CD14-positive monocyte (primary cell): ENCODE measurements around the gene BLOC1S1. TPM values are rescaled to one million over a fixed set of nuclear protein-coding genes. Genes with fewer than 3 reads are reported as not detected.

ENCODE experiments used
- DNase-seq, 3 donors: peaks; one replicate each; pipeline ENCODE4 v3.0.0-alpha.2; 2011 to 2022
- H2AFZ ChIP-seq: 2 replicates; pipeline ENCODE4 v1.6.0; 2012; ENCODE audit warnings: mild to moderate bottlenecking, low read depth, low read length, inconsistent platforms; ENCODE audit not compliant: insufficient read depth, poor library complexity, severe bottlenecking
- H3K27ac ChIP-seq, 2 donors: 1 replicate in 1 of 2; 2 replicates in 1 of 2; pipeline ENCODE4 v1.5.1; 2012 to 2013; ENCODE audit warnings: low read length in 2 of 2, control low read depth in 1 of 2, inconsistent platforms in 1 of 2, low read depth in 1 of 2, mild to moderate bottlenecking in 1 of 2
- H3K27me3 ChIP-seq, 2 donors: one replicate each; pipeline versions ENCODE4 v1.6.0 to v1.6.1; 2011 to 2013; ENCODE audit warnings: low read length in 2 of 2; ENCODE audit not compliant: control insufficient read depth in 2 of 2, insufficient read depth in 2 of 2
- H3K36me3 ChIP-seq, 2 donors: replicated peaks in 1 of 2; 1 replicate in 1 of 2; 2 replicates in 1 of 2; pipeline versions ENCODE4 v1.5.1 to v1.6.1; 2012 to 2013; ENCODE audit warnings: low read length in 2 of 2, control low read depth in 1 of 2, inconsistent platforms in 1 of 2, mild to moderate bottlenecking in 1 of 2; ENCODE audit not compliant: insufficient read depth in 2 of 2, control insufficient read depth in 1 of 2
- H3K4me1 ChIP-seq, 2 donors: 1 replicate in 1 of 2; 2 replicates in 1 of 2; pipeline versions ENCODE4 v1.5.1 to v1.6.1; 2012 to 2013; ENCODE audit warnings: low read length in 2 of 2, control low read depth in 1 of 2, inconsistent platforms in 1 of 2, mild to moderate bottlenecking in 1 of 2, moderate library complexity in 1 of 2; ENCODE audit not compliant: insufficient read depth in 2 of 2, control insufficient read depth in 1 of 2
- H3K4me2 ChIP-seq: replicated peaks from 2 replicates; pipeline ENCODE3; 2012; ENCODE audit warnings: low read length, moderate library complexity, mild to moderate bottlenecking; ENCODE audit not compliant: poor library complexity, severe bottlenecking; ENCODE audit errors: extremely low read depth
- H3K4me3 ChIP-seq, 3 experiments: fragments of 200-600 bp in 1 of 3; sonication (generic) in 1 of 3; replicated peaks in 1 of 3; 1 replicate in 2 of 3; 2 replicates in 1 of 3; pipeline ENCODE4 v1.5.1; 2011 to 2013; ENCODE audit warnings: low read length in 3 of 3, mild to moderate bottlenecking in 3 of 3, control low read depth in 2 of 3, low read depth in 2 of 3, inconsistent platforms in 1 of 3, moderate library complexity in 1 of 3
- H3K79me2 ChIP-seq: 2 replicates; pipeline ENCODE4 v1.6.0; 2012; ENCODE audit warnings: mild to moderate bottlenecking, control low read depth, inconsistent platforms, low read length, moderate library complexity; ENCODE audit not compliant: insufficient read depth
- H3K9ac ChIP-seq: 2 replicates; pipeline ENCODE4 v1.6.0; 2017; ENCODE audit warnings: low read length, mild to moderate bottlenecking; ENCODE audit not compliant: insufficient read depth, poor library complexity, severe bottlenecking
- H3K9me3 ChIP-seq, 2 donors: replicated peaks in 1 of 2; 1 replicate in 1 of 2; 2 replicates in 1 of 2; pipeline versions ENCODE4 v1.5.1 to v1.6.1; 2012 to 2013; ENCODE audit warnings: low read length in 2 of 2, control low read depth in 1 of 2; ENCODE audit not compliant: control insufficient read depth in 1 of 2, insufficient read depth in 1 of 2
- H4K20me1 ChIP-seq: 2 replicates; pipeline ENCODE4 v1.6.0; 2012; ENCODE audit warnings: mild to moderate bottlenecking, low read length, control low read depth, moderate library complexity; ENCODE audit not compliant: insufficient read depth
- H3K27ac Mint-ChIP-seq, 7 donors: one replicate each; pipeline ENCODE4 v1.8.0; 2020; ENCODE audit warnings: mild to moderate bottlenecking in 7 of 7, mixed read lengths in 7 of 7, moderate library complexity in 6 of 7, inconsistent platforms in 2 of 7
- H3K27me3 Mint-ChIP-seq, 3 donors: one replicate each; pipeline ENCODE4 v1.8.0; 2021 to 2022; ENCODE audit warnings: low read depth in 3 of 3, mild to moderate bottlenecking in 3 of 3, mixed read lengths in 3 of 3, moderate library complexity in 3 of 3, inconsistent platforms in 1 of 3
- H3K36me3 Mint-ChIP-seq, 2 donors: one replicate each; pipeline ENCODE4 v1.8.0; 2020; ENCODE audit warnings: mixed read lengths in 2 of 2, inconsistent platforms in 1 of 2, mild to moderate bottlenecking in 1 of 2
- H3K4me1 Mint-ChIP-seq: one replicate; pipeline ENCODE4 v1.8.0; 2020; ENCODE audit warnings: mild to moderate bottlenecking, mixed read lengths
- H3K4me3 Mint-ChIP-seq, 2 donors: one replicate each; pipeline ENCODE4 v1.8.0; 2020; ENCODE audit warnings: mild to moderate bottlenecking in 2 of 2, mixed read lengths in 2 of 2, moderate library complexity in 1 of 2
- H3K9me3 Mint-ChIP-seq, 7 donors: one replicate each; pipeline ENCODE4 v1.8.0; 2020 to 2022; ENCODE audit warnings: mixed read lengths in 7 of 7, mild to moderate bottlenecking in 6 of 7, moderate library complexity in 6 of 7, inconsistent platforms in 2 of 7
- CTCF ChIP-seq: fragments of 200-600 bp; IDR thresholded peaks from one replicate; pipeline ENCODE4 v1.8.0; 2022; ENCODE audit warnings: antibody characterized with exemption, mild to moderate bottlenecking
- WGBS: methylation state at CpG from one replicate; pipeline ENCODE4 v1.1.5; 2013; ENCODE audit warnings: missing lambda C conversion rate; ENCODE audit not compliant: insufficient coverage; 5-methylcytosine and 5-hydroxymethylcytosine counted together
- intact Hi-C, 2 donors: fragments of 100-400 bp; cut with micrococcal nuclease; formaldehyde crosslinking; loops; one replicate each; pipeline versions ENCODE4 v1.15.0 to v1.15.1; 2023
- polyA plus RNA-seq, 3 donors: library from polyadenylated mRNA; depleted of rRNA in 1 of 3; unstranded in 2 of 3; stranded (reverse) in 1 of 3; fragments of 300-500 nt in 2 of 3; fragments of >200 nt in 1 of 3; fragmentation: Illumina TruSeq in 2 of 3; gene quantifications; 1 replicate in 2 of 3; 2 replicates in 1 of 3; pipeline ENCODE4 v1.2.3, GENCODE V29; 2012 to 2021

The BLOC1S1 gene
- polyA plus RNA-seq, 3 donors: 222 to 358 (median 223) TPM

GRCh38 chr12:55720071-55720564, 4.3 kb downstream of the BLOC1S1 start, which contains the start of gene RDH5:
TSS of gene RDH5 (plus strand) at chr12:55720393. CDS start at chr12:55721185, 792 bp downstream.
- peaks cover 0 to 4% (median 0%) of the 10 kb centered on the region in 7 donors for H3K9me3 Mint-ChIP-seq
- peaks cover 34% of the 10 kb centered on the region for H3K79me2 ChIP-seq
- H3K4me2 ChIP-seq: no peak within 1 kb of the TSS
- no peaks in the 10 kb centered on the region for H3K9me3 ChIP-seq
- no peaks in the 10 kb centered on the region for H3K27me3 ChIP-seq
- no peak within 1 kb of the TSS for H3K4me3 Mint-ChIP-seq
- peak within 1 kb of the TSS in 3 of 7 donors; percentile 21 to 54 (median 40) for H3K27ac Mint-ChIP-seq
- H3K9ac ChIP-seq: no peak within 1 kb of the TSS
- peaks cover 0 to 2% (median 0%) of the 10 kb centered on the region in 3 donors for H3K27me3 Mint-ChIP-seq
- no peak within 1 kb of the TSS for H2AFZ ChIP-seq
- H4K20me1 ChIP-seq: peaks cover 63% of the 10 kb centered on the region
- no peak for TF ChIP-seq CTCF
- WGBS: no CpG with 5 or more reads among the region's 6 CpGs
- peaks cover 40 to 59% of the 10 kb centered on the region in 2 donors for H3K36me3 Mint-ChIP-seq
- peaks cover 63% of the 10 kb centered on the region for H3K4me1 Mint-ChIP-seq
- H3K36me3 ChIP-seq: peaks cover 25 to 66% of the 10 kb centered on the region in 2 donors
- H3K27ac ChIP-seq: peak within 1 kb of the TSS in 1 of 2 donors; percentile 33
- H3K4me3 ChIP-seq: no peak within 1 kb of the TSS
- DNase-seq: no peak
- peaks cover 30 to 63% of the 10 kb centered on the region in 2 donors for H3K4me1 ChIP-seq
- intact Hi-C loops: loop anchor here in 1 of 2 donors (5.0 kb wide), 1 partner anchor 63 kb away; no protein-coding TSS in a partner anchor

GRCh38 chr12:55720894-55721444, 5.1 kb downstream of the BLOC1S1 start:
- Histone ChIP-seq H4K20me1 (peaks cover 72% of the 10 kb centered on the region), H3K27me3 (no peaks in the 10 kb centered on the region), H3K79me2 (peaks cover 36% of the 10 kb centered on the region), H3K9me3 (no peaks in the 10 kb centered on the region), H3K4me2 (no peak overlapping the region), H3K9ac (no peak overlapping the region), H3K4me1 (peaks cover 24 to 56% of the 10 kb centered on the region in 2 donors), H3K27ac (no peak overlapping the region), H3K36me3 (peaks cover 32 to 74% of the 10 kb centered on the region in 2 donors), H2AFZ (no peak overlapping the region), H3K4me3 (no peak overlapping the region)
- peak in 2 of 3 donors; percentile 39 to 51 for DNase-seq
- Mint-ChIP-seq H3K9me3 (peaks cover 0 to 4% (median 0%) of the 10 kb centered on the region in 7 donors), H3K36me3 (peaks cover 49 to 68% of the 10 kb centered on the region in 2 donors), H3K27me3 (no peaks in the 10 kb centered on the region), H3K27ac (peak overlapping the region in 2 of 7 donors; percentile 21 to 40), H3K4me3 (no peak overlapping the region), H3K4me1 (peaks cover 64% of the 10 kb centered on the region)
- intact Hi-C loops: loop anchor here in 1 of 2 donors (5.0 kb wide), 1 partner anchor 64 kb away; no protein-coding TSS in a partner anchor
- TF ChIP-seq CTCF: peak; percentile 57
- 64% methylated on average over 6 of the region's 9 CpGs for WGBS
